CD4-positive, alpha-beta memory T cell (primary cell): ENCODE measurements around the gene MIEF1. TPM values are rescaled to one million over a fixed set of nuclear protein-coding genes. Genes with fewer than 3 reads are reported as not detected.

Experiments
- CTCF ChIA-PET: fragments of 350-600 bp; sonication (Branson Sonifier 250); formaldehyde crosslinking; loops from one replicate; lab custom pipeline; 2021; ENCODE audit warnings: inconsistent platforms; ENCODE audit not compliant: partially characterized antibody; lab: Charles Lee
- POLR2A ChIA-PET: fragments of 350-600 bp; sonication (Branson Sonifier 250); formaldehyde crosslinking; loops from one replicate; lab custom pipeline; 2021; ENCODE audit not compliant: partially characterized antibody; lab: Charles Lee
- DNase-seq, 5 donors: peaks; one replicate each; pipeline versions ENCODE4 v3.0.0 to v3.0.0-alpha.2; 2020 to 2022; ENCODE audit warnings: mixed read lengths in 1 of 5
- H3K27ac ChIP-seq: one replicate; pipeline ENCODE4 v1.7.0; 2013; ENCODE audit warnings: low read depth, low read length
- H3K27me3 ChIP-seq: 2 replicates; pipeline ENCODE4 v1.7.0; 2013; ENCODE audit warnings: mild to moderate bottlenecking, low read length, moderate library complexity; ENCODE audit not compliant: insufficient read depth
- H3K36me3 ChIP-seq: 2 replicates; pipeline ENCODE4 v1.7.0; 2013; ENCODE audit warnings: mild to moderate bottlenecking, low read length, moderate library complexity; ENCODE audit not compliant: insufficient read depth
- H3K4me1 ChIP-seq: 2 replicates; pipeline ENCODE4 v1.7.0; 2013; ENCODE audit warnings: mild to moderate bottlenecking, low read length, moderate library complexity; ENCODE audit not compliant: insufficient read depth
- H3K4me3 ChIP-seq, 2 donors: one replicate each; pipeline ENCODE4 v1.7.0; 2013; ENCODE audit warnings: low read length in 2 of 2, mild to moderate bottlenecking in 1 of 2
- H3K9me3 ChIP-seq, 2 donors: one replicate each; pipeline ENCODE4 v1.7.0; 2013; ENCODE audit warnings: low read length in 2 of 2, control low read depth in 1 of 2; ENCODE audit not compliant: control insufficient read depth in 1 of 2
- H3K27ac Mint-ChIP-seq, 7 donors: one replicate each; pipeline ENCODE4 v1.8.0; 2020 to 2021; ENCODE audit warnings: mixed read lengths in 7 of 7, mild to moderate bottlenecking in 6 of 7, inconsistent platforms in 3 of 7, moderate library complexity in 3 of 7
- H3K27me3 Mint-ChIP-seq, 2 donors: one replicate each; pipeline ENCODE4 v1.8.0; 2020 to 2021; ENCODE audit warnings: mixed read lengths in 2 of 2
- H3K36me3 Mint-ChIP-seq, 2 donors: one replicate each; pipeline ENCODE4 v1.8.0; 2020 to 2021; ENCODE audit warnings: mixed read lengths in 2 of 2, inconsistent platforms in 1 of 2, mild to moderate bottlenecking in 1 of 2
- H3K4me1 Mint-ChIP-seq, 4 donors: one replicate each; pipeline ENCODE4 v1.8.0; 2020 to 2021; ENCODE audit warnings: mixed read lengths in 4 of 4, mild to moderate bottlenecking in 1 of 4
- H3K4me3 Mint-ChIP-seq, 8 donors: one replicate each; pipeline ENCODE4 v1.8.0; 2020 to 2021; ENCODE audit warnings: mixed read lengths in 8 of 8, mild to moderate bottlenecking in 7 of 8, moderate library complexity in 6 of 8, inconsistent platforms in 3 of 8
- H3K9me3 Mint-ChIP-seq, 8 donors: one replicate each; pipeline ENCODE4 v1.8.0; 2020 to 2021; ENCODE audit warnings: mixed read lengths in 8 of 8, mild to moderate bottlenecking in 5 of 8, inconsistent platforms in 3 of 8, moderate library complexity in 1 of 8
- intact Hi-C: fragments of 100-400 bp; cut with micrococcal nuclease; formaldehyde crosslinking; loops from one replicate; pipeline ENCODE4 v1.15.1; 2023
- polyA plus RNA-seq, 2 donors: library from polyadenylated mRNA; unstranded; fragments of 300-500 nt; fragmentation: Illumina TruSeq; gene quantifications; one replicate each; pipeline ENCODE4 v1.2.3, GENCODE V29; 2021
- total RNA-seq, 2 experiments: library from RNA; stranded (reverse); gene quantifications; one replicate each; pipeline ENCODE4 v1.2.3, GENCODE V29; 2021

Gene MIEF1
- total and polyA plus RNA-seq, 4 experiments from 2014 or later = 15.4 to 44.3 (median 34.0) TPM

DNA sequence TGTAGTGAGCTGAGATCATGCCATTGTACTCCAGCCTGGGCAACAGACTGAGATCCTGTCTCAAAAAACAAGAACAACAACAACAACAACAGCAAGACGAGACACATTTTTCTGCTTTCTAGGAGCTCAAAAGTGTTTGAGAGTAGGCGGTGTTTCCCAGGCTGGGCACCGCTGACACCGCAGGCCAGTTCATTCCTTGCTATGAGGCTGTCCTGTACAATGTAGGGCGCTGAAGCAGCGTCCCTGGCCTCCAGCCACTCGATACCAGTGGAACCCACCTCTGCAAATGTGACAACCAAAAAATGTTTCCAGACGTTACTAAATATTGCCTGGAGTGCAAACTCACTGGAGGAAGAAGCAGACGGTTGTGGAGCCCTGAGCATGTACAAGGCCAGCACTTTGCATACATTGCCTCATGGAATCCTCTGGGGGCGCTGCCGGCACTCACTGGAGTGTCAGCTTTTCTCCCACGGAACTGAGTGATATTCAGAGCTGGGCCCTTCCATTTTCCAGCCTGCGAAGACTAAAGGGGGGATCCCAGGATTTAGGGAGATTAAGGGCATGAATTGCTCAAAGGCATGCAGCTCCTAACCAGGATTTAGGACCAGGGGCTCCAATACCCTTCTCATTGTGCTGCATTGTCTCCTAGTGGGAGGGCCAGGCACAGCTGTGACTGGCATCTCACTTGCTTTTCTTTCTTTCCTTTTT is 5.8 kb upstream of the MIEF1 start:
- peak overlapping the region in 5 of 7 donors; percentile 3 to 75 (median 30) for H3K27ac Mint-ChIP-seq
- Histone ChIP-seq H3K36me3 (no peaks in the 10 kb centered on the region), H3K9me3 (no peaks in the 10 kb centered on the region), H3K4me1 (no peaks in the 10 kb centered on the region), H3K27ac (no peak overlapping the region), H3K27me3 (no peaks in the 10 kb centered on the region), H3K4me3 (no peak overlapping the region)
- POLR2A ChIA-PET = interaction anchor here (0.9 to 2.9 kb wide), 6 partner anchors 24 to 548 kb away, joined by 3 to 21 read pairs (median 4); partner anchors contain the start of gene ATF4
- intact Hi-C loops = no loop called here
- CTCF ChIA-PET = interaction anchor here (0.7 to 11.6 kb wide), 23 partner anchors 9 to 733 kb away, joined by 3 to 345 read pairs (median 4); partner anchors contain the start of genes ATF4, RPS19BP1 and TAB1
- H3K4me3 Mint-ChIP-seq = no peak overlapping the region
- peaks cover 3 to 11% (median 9%) of the 10 kb centered on the region in 4 donors for H3K4me1 Mint-ChIP-seq
- no peaks in the 10 kb centered on the region for H3K27me3 Mint-ChIP-seq
- H3K36me3 Mint-ChIP-seq = no peaks in the 10 kb centered on the region
- peak; percentile 42 to 65 (median 46) for DNase-seq
- no peaks in the 10 kb centered on the region for H3K9me3 Mint-ChIP-seq

DNA sequence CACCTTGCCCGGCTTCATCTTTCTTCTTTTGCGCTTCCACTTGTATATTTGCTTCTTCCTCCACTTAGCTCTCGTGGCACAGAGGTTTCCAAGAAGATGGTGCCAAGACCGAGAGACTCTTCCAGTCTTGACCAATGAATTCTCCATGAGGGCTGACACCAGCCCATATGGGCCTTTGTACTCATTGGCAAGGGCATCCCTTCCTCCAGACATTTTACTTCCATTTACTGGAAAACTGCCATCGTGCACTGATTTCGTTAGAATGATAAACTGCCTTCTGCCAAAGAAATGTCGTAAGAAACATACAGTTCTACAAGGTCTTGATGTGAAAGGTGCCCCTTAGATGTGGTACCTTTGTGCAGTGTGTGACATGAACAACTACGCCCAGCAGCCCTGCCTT is 4.7 kb upstream of the MIEF1 start:
- intact Hi-C loops = no loop called here

DNA sequence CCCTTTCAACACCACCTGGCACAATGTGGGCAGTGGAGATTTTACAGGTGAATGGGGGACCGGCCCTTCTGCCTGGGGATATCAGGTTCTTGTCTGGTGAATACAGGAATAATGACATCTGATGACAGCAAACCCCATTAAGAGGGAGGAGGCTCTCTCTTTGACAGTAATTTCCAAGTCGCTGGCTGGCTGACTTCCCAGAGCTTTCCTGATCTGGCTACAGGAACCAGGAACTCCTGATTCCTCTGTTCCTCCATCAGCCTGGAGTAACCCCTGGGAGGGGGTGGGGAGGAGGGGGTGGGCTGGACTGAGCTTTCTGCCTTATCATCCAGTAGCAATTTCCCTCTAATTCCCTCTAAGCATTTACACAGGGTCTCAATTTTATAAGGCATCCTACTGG is 3.7 kb upstream of the MIEF1 start:
- Histone ChIP-seq H3K36me3 (no peaks in the 10 kb centered on the region), H3K9me3 (no peaks in the 10 kb centered on the region), H3K4me1 (peaks cover 11% of the 10 kb centered on the region), H3K27ac (no peak overlapping the region), H3K27me3 (no peaks in the 10 kb centered on the region), H3K4me3 (no peak overlapping the region)
- intact Hi-C loops = no loop called here
- ChIA-PET POLR2A (interaction anchor here (0.9 to 2.9 kb wide), 3 partner anchors 22 to 31 kb away, joined by 3 to 21 read pairs (median 5); partner anchors contain the start of gene ATF4), CTCF (interaction anchor here (4.2 to 11.6 kb wide), 2 partner anchors 16 to 28 kb away, joined by 73 to 345 read pairs; partner anchors contain the start of gene RPS19BP1)
- Mint-ChIP-seq H3K9me3 (no peaks in the 10 kb centered on the region), H3K27me3 (no peaks in the 10 kb centered on the region), H3K27ac (no peak overlapping the region), H3K4me1 (peaks cover 3 to 27% (median 20%) of the 10 kb centered on the region in 4 donors), H3K4me3 (no peak overlapping the region), H3K36me3 (peaks cover 0 to 4% of the 10 kb centered on the region in 2 donors)
- DNase-seq = no peak

More for the DNA sequence above, 4.7 kb upstream of the MIEF1 start:
- peaks cover 4% of the 10 kb centered on the region for H3K4me1 ChIP-seq
- ChIA-PET CTCF (interaction anchor here (1.2 to 11.6 kb wide), 7 partner anchors 11 to 531 kb away, joined by 4 to 345 read pairs (median 6); partner anchors contain the start of gene RPS19BP1), POLR2A (interaction anchor here (2.2 to 2.9 kb wide), 2 partner anchors 23 to 32 kb away, joined by 16 to 21 read pairs; partner anchors contain the start of gene ATF4)
- H3K36me3 Mint-ChIP-seq = peaks cover 0 to 3% of the 10 kb centered on the region in 2 donors
- no peak overlapping the region for H3K4me3 ChIP-seq
- no peaks in the 10 kb centered on the region for H3K36me3 ChIP-seq
- H3K4me3 Mint-ChIP-seq = no peak overlapping the region
- no peaks in the 10 kb centered on the region for H3K27me3 Mint-ChIP-seq
- peak overlapping the region in 1 of 7 donors; percentile 37 for H3K27ac Mint-ChIP-seq
- H3K9me3 ChIP-seq = no peaks in the 10 kb centered on the region
- no peak overlapping the region for H3K27ac ChIP-seq
- no peaks in the 10 kb centered on the region for H3K27me3 ChIP-seq
- H3K9me3 Mint-ChIP-seq = no peaks in the 10 kb centered on the region
- no peak for DNase-seq
- peaks cover 3 to 22% (median 17%) of the 10 kb centered on the region in 4 donors for H3K4me1 Mint-ChIP-seq

DNA sequence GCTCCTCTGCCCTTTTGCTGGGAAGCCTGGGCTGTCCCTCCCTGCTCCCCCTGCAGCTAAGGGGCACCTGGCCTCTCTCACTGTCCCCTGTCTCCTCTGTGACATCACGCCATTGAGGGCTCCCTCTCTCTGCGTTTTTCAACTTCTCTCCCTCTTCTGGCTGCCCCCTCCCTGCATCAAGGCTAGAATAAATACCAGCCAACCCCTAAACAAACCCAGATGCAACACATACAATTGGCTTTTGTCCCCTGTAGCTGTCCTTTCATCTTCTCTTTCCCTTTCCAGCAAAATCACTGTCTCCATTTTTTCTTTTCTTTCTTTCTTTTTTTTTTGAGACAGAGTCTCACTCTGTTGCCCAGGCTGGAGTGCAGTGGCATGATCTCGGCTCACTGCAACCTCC is 3.3 kb upstream of the MIEF1 start:
- ChIA-PET POLR2A (interaction anchor here (1.5 kb wide), 1 partner anchor 30 kb away, joined by 5 read pairs; no protein-coding TSS in a partner anchor), CTCF (interaction anchor here (4.2 to 11.6 kb wide), 2 partner anchors 15 to 28 kb away, joined by 73 to 345 read pairs; partner anchors contain the start of gene RPS19BP1)
- intact Hi-C loops = no loop called here

DNA sequence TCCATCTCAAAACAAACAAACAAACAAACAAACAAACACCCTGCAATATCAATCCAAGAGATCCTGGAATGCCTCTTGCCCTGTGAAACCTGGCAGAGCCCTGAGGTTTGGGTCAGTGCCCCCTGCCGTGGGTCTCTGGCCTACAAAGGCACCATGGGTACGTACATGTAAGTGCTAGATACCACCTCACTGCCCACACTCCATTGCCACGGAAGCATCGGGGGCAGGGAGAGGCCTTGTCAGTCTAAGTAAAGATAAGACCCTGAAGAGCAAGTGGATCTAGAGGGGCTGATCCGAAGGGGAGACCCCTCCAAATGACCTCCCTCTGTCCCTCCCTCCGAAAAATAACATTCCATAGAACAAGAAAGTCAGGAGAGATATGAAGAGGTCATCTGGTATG is 2.0 kb upstream of the MIEF1 start:
- Mint-ChIP-seq H3K36me3 (peaks cover 0 to 16% of the 10 kb centered on the region in 2 donors), H3K4me1 (peaks cover 7 to 37% (median 28%) of the 10 kb centered on the region in 4 donors), H3K4me3 (peak overlapping the region in 3 of 8 donors; percentile 21 to 54 (median 25)), H3K27ac (peak overlapping the region in 2 of 7 donors; percentile 23 to 66), H3K9me3 (no peaks in the 10 kb centered on the region), H3K27me3 (no peaks in the 10 kb centered on the region)
- Histone ChIP-seq H3K27me3 (no peaks in the 10 kb centered on the region), H3K9me3 (no peaks in the 10 kb centered on the region), H3K27ac (no peak overlapping the region), H3K4me1 (peaks cover 20% of the 10 kb centered on the region), H3K4me3 (no peak overlapping the region), H3K36me3 (peaks cover 12% of the 10 kb centered on the region)
- intact Hi-C loops = no loop called here
- ChIA-PET POLR2A (no interaction called here), CTCF (interaction anchor here (1.6 kb wide), 1 partner anchor 10 kb away, joined by 5 read pairs; no protein-coding TSS in a partner anchor)
- DNase-seq = no peak

More for the DNA sequence above, 3.3 kb upstream of the MIEF1 start:
- Mint-ChIP-seq H3K4me3 (no peak overlapping the region), H3K9me3 (no peaks in the 10 kb centered on the region), H3K36me3 (peaks cover 0 to 9% of the 10 kb centered on the region in 2 donors), H3K27me3 (no peaks in the 10 kb centered on the region), H3K4me1 (peaks cover 7 to 28% (median 22%) of the 10 kb centered on the region in 4 donors), H3K27ac (peak overlapping the region in 1 of 7 donors; percentile 53)
- Histone ChIP-seq H3K4me1 (peaks cover 15% of the 10 kb centered on the region), H3K27me3 (no peaks in the 10 kb centered on the region), H3K4me3 (no peak overlapping the region), H3K9me3 (no peaks in the 10 kb centered on the region), H3K27ac (no peak overlapping the region), H3K36me3 (peaks cover 3% of the 10 kb centered on the region)
- no peak for DNase-seq

DNA sequence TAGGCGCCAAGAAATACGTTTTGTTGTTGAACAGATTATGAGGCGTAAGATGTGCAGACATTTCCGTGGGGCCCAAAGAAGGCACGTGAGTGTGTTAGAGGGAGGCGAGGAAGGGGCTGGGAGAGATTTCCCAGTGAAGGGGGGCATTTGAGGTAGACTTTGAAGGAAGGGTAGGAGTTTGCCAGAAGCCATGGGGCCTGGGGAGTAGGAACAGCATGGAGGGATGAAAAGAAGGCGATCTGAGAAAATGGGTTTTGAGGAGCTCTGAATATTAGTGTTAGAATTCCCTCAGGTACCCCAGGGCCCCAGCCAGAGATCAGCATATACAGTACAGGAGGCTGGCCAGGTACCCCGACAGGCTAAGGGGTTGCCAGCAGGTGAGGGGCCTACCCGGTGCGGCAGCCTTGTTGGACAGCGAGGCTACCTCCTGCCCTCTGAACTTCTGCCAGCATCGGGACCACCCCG is 414 bp upstream of the MIEF1 start:
- intact Hi-C loops = loop anchor here (1.0 to 2.0 kb wide), 3 partner anchors 19 to 103 kb away; partner anchors contain the start of genes ATF4, RPS19BP1 and TAB1
- DNase-seq = no peak
- Mint-ChIP-seq H3K4me1 (peaks cover 12 to 47% (median 32%) of the 10 kb centered on the region in 4 donors), H3K36me3 (peaks cover 15 to 30% of the 10 kb centered on the region in 2 donors), H3K9me3 (no peaks in the 10 kb centered on the region), H3K27ac (peak overlapping the region; percentile 78 to 98 (median 96)), H3K4me3 (peak overlapping the region; percentile 95 to 99 (median 96)), H3K27me3 (no peaks in the 10 kb centered on the region)
- Histone ChIP-seq H3K4me3 (peak overlapping the region in 1 of 2 donors; percentile 63), H3K27me3 (no peaks in the 10 kb centered on the region), H3K9me3 (no peaks in the 10 kb centered on the region), H3K36me3 (peaks cover 28% of the 10 kb centered on the region), H3K4me1 (peaks cover 31% of the 10 kb centered on the region), H3K27ac (peak overlapping the region; percentile 70)
- ChIA-PET CTCF (interaction anchor here (0.5 to 3.7 kb wide), 12 partner anchors 8 to 1147 kb away, joined by 3 to 17 read pairs (median 4); partner anchors contain the start of gene TAB1), POLR2A (interaction anchor here (0.7 to 5.5 kb wide), 16 partner anchors 8 to 676 kb away, joined by 3 to 125 read pairs (median 7); partner anchors contain the start of genes ATF4, RPL3, RPS19BP1 and TAB1)
